ENCODE results near the gene SSBP4.

- peak in 1 of 2 donors; percentile 1 for TF ChIP-seq CTCF (conservative IDR thresholded peaks at IDR 0.05 in 1 of 2, IDR thresholded peaks at IDR 0.05 in 1 of 2; ENCODE audit: low read depth in 1 of 2, low read length in 2 of 2)
- no peak for TF ChIP-seq EZH2 (IDR thresholded peaks at IDR 0.05; ENCODE audit: low read length, missing control alignments)
These were observed 9.8 kb downstream of the SSBP4 start for GRCh38 chr19:18428787-18429674.
